Testis (tissue), 5 donors: ENCODE measurements around the gene GAL3ST3. TPM values are rescaled to one million over a fixed set of nuclear protein-coding genes. Genes with fewer than 3 reads are reported as not detected.
"Not testable (repeated sequence)": the region's sequence is repeated elsewhere in the genome, so short reads cannot be mapped to it uniquely, and the experiment has no call there.

Source experiments
- DNase-seq: peaks from one replicate; pipeline ENCODE4 v3.0.0-alpha.2; 2019
- H3K27ac ChIP-seq, 2 donors: fragments of 200-600 bp; sonication (generic); one replicate each; pipeline ENCODE4 v1.5.1; 2019
- H3K27me3 ChIP-seq: fragments of 200-600 bp; sonication (generic); one replicate; pipeline ENCODE4 v1.5.1; 2019
- H3K36me3 ChIP-seq: fragments of 200-600 bp; sonication (generic); one replicate; pipeline ENCODE4 v1.5.1; 2017; ENCODE audit warnings: low read depth; ENCODE audit errors: missing control alignments
- H3K4me1 ChIP-seq: fragments of 200-600 bp; sonication (generic); one replicate; pipeline ENCODE4 v1.5.1; 2019
- H3K4me3 ChIP-seq, 2 donors: fragments of 200-600 bp; sonication (generic); one replicate each; pipeline ENCODE4 v1.5.1; 2017 to 2019
- H3K9me3 ChIP-seq: fragments of 200-600 bp; sonication (generic); one replicate; pipeline ENCODE4 v1.5.1; 2017
- POLR2A ChIP-seq: fragments of 450-650 bp; IDR thresholded peaks from one replicate; pipeline ENCODE4 v1.6.1; 2017; ENCODE audit warnings: antibody characterized with exemption, mild to moderate bottlenecking, moderate library complexity
- WGBS, 2 donors: methylation state at CpG; one replicate each; pipeline ENCODE4 v1.1.5; 2018; 5-methylcytosine and 5-hydroxymethylcytosine counted together
- intact Hi-C: fragments of 100-400 bp; cut with DNase I; formaldehyde crosslinking; loops from one replicate; pipeline ENCODE4 v1.15.1; 2023; ENCODE audit warnings: low total_unique reads
- long read RNA-seq, 2 donors: transcript quantifications; one replicate each; lab custom pipeline, GENCODE V29; 2026
- polyA plus RNA-seq: library from polyadenylated mRNA; stranded (reverse); fragments of 350-450 nt; fragmentation: Illumina TruSeq; extraction: RNeasy Lipid Tissue Mini Kit (QIAGEN cat#74804); gene quantifications from one replicate; pipeline ENCODE4 v1.2.3, GENCODE V29; 2014; ENCODE audit warnings: low read depth, low replicate concordance; ENCODE audit not compliant: insufficient read depth
- total RNA-seq, 2 donors: library from RNA; depleted of rRNA; stranded (reverse); fragments of >200 nt; gene quantifications; one replicate each; pipeline ENCODE4 v1.2.3, GENCODE V29; 2016
- TF ChIP-seq, protein P1 (sequence below), 3 experiments: fragments of 450-650 bp in 2 of 3; fragments of 200-600 bp in 1 of 3; sonication (generic) in 1 of 3; IDR thresholded peaks; one replicate each; pipeline ENCODE4 v1.5.1; 2016 to 2019; ENCODE audit warnings: antibody characterized with exemption in 3 of 3, mild to moderate bottlenecking in 2 of 3, moderate library complexity in 1 of 3

GAL3ST3 gene
- total RNA-seq (1 to 10 TPM; 2.0 to 4.0 TPM), polyA plus RNA-seq (0.84 TPM)
- long read RNA-seq, donor 1, partial matches to known transcripts = 0 of 1 reads
- long read RNA-seq, donor 1, other reads (novel, unspliced or antisense) = 0 of 1 reads
- long read RNA-seq, donor 2, partial matches to known transcripts = 178 of 185 reads
- long read RNA-seq, donor 2, other reads (novel, unspliced or antisense) = 6 of 185 reads

DNA sequence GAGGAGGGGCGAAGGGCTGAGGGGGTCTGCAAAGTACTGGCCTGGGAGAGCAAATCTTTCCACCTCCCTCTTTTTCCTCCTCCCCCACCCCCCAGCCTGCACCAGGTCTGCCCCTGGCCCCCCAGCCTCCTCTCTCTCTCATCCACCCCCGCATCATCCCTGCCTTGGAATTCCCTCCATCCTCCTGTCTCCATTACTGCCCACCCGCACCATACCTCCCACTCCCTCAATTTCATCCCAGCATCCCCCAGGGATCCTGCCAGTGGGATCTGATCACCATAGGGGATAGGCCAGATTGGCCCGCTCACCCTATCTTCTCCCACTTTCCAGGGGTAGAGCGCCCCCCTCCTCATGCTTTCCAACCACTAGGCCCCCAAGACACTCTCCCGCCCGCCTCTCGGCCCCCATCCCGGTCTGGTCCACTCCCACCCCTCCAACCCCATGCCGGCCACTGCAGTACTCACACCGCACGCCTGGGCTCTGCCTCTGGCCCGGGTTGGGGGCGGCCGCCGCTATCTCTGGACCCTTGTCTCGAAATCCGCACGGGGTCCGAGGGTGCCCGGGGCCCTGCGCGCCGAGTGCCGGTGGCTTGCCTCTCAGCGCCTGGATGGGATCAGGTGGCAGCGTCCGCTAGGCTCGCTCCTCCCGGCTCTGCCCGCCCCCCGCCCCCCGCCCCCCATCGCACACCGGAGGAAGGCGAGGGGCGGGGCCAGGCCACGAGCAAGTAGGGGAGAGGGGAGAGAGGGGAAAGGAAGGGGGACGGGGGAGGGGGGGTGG, at the start of gene GAL3ST3:
Gene GAL3ST3, minus strand, starts transcription at position 615 of the 777 bp plus-strand sequence. CDS start 3,746 bp downstream, outside the sequence.
- intact Hi-C loops = no loop called here
- no peaks in the 10 kb centered on the region for H3K27me3 ChIP-seq
- no peak for DNase-seq
- H3K9me3 ChIP-seq = no peaks in the 10 kb centered on the region
- peaks cover 24% of the 10 kb centered on the region for H3K4me1 ChIP-seq
- 9 to 27% methylated on average over 5 to 37 of the region's 39 CpGs for WGBS, 2 donors
- no peak for TF ChIP-seq POLR2A
- TF ChIP-seq, protein P1, sequence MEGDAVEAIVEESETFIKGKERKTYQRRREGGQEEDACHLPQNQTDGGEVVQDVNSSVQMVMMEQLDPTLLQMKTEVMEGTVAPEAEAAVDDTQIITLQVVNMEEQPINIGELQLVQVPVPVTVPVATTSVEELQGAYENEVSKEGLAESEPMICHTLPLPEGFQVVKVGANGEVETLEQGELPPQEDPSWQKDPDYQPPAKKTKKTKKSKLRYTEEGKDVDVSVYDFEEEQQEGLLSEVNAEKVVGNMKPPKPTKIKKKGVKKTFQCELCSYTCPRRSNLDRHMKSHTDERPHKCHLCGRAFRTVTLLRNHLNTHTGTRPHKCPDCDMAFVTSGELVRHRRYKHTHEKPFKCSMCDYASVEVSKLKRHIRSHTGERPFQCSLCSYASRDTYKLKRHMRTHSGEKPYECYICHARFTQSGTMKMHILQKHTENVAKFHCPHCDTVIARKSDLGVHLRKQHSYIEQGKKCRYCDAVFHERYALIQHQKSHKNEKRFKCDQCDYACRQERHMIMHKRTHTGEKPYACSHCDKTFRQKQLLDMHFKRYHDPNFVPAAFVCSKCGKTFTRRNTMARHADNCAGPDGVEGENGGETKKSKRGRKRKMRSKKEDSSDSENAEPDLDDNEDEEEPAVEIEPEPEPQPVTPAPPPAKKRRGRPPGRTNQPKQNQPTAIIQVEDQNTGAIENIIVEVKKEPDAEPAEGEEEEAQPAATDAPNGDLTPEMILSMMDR (IDR thresholded peaks at IDR 0.05) = no peak
- no peak within 1 kb of the TSS for H3K27ac ChIP-seq
- H3K36me3 ChIP-seq = no peaks in the 10 kb centered on the region
- H3K4me3 ChIP-seq = no peak within 1 kb of the TSS

DNA sequence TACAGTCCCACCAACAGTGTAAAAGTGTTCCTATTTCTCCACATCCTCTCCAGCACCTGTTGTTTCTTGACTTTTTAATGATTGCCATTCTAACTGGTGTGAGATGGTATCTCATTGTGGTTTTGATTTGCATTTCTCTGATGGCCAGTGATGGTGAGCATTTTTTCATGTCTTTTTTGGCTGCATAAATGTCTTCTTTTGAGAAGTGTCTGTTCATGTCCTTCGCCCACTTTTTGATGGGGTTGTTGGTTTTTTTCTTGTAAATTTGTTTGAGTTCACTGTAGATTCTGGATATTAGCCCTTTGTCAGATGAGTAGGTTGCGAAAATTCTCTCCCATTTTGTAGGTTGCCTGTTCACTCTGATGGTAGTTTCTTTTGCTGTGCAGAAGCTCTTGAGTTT, 43.2 kb upstream of the GAL3ST3 start:
- H3K36me3 ChIP-seq, H3K9me3 ChIP-seq, H3K27me3 ChIP-seq, H3K4me3 ChIP-seq, intact Hi-C loops, H3K27ac ChIP-seq, H3K4me1 ChIP-seq, DNase-seq: not testable (repeated sequence)
- 100% methylated on average over 2 of the region's 2 CpGs for WGBS, 2 donors

- intact Hi-C loops = no loop called here
- Histone ChIP-seq H3K9me3 (no peaks in the 10 kb centered on the region), H3K36me3 (no peaks in the 10 kb centered on the region), H3K27me3 (no peaks in the 10 kb centered on the region), H3K4me3 (no peak overlapping the region), H3K27ac (no peak overlapping the region), H3K4me1 (no peaks in the 10 kb centered on the region)
- WGBS, 2 donors = 94 to 95% methylated on average over 4 of the region's 4 CpGs
- no peak for DNase-seq
- TF ChIP-seq POLR2A = no peak
- TF ChIP-seq, protein P1 (IDR thresholded peaks at IDR 0.05) = no peak
Measured at GRCh38 chr11:66090288-66090687, 41.3 kb upstream of the GAL3ST3 start.

GRCh38 chr11:66089067-66089466, 40.1 kb upstream of the GAL3ST3 start:
- peaks cover 1% of the 10 kb centered on the region for H3K4me1 ChIP-seq
- no peak for DNase-seq
- H3K36me3 ChIP-seq = no peaks in the 10 kb centered on the region
- no peaks in the 10 kb centered on the region for H3K27me3 ChIP-seq
- 93 to 94% methylated on average over 3 of the region's 3 CpGs for WGBS, 2 donors
- H3K9me3 ChIP-seq = no peaks in the 10 kb centered on the region
- H3K27ac ChIP-seq = no peak overlapping the region
- intact Hi-C loops = no loop called here
- no peak overlapping the region for H3K4me3 ChIP-seq
- no peak for TF ChIP-seq POLR2A
- TF ChIP-seq, protein P1 (IDR thresholded peaks at IDR 0.05) = no peak

DNA sequence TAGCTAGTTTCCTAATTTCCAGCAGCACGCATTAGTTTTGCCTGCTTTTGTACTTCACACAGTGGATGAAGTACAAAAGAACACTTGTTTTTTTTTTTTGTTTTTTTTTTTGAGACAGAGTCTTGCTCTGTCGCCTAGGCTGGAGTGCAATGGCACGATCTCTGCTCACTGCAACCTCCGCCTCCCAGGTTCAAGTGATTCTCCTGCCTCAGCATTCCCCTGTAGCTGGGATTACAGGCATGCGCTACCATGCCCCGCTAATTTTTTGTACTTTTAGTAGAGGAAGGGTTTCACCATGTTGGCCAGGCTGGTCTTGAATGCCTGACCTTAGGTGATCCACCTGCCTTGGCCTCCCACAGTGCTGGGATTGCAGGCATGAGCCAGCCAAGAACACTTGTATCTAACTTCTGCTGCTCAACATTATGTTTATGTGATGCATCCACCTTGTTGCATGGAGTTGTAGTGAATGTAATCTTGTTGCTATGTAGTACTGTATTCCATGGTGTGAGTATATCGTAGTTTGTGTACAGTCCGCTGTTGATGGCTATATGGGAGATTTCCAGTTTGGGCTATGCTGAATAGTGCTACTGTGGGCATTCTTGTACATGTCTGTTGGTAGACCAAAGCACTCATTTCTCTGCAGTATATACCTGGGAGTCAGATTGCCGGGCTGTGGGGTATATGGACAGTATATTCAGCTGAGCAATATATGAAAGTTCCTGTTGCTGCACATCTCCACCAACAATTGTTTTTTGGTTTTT, 38.4 kb upstream of the GAL3ST3 start:
- Histone ChIP-seq H3K27me3 (no peaks in the 10 kb centered on the region), H3K9me3 (no peaks in the 10 kb centered on the region), H3K4me1 (peaks cover 19% of the 10 kb centered on the region), H3K36me3 (no peaks in the 10 kb centered on the region), H3K4me3 (no peak overlapping the region), H3K27ac (no peak overlapping the region)
- intact Hi-C loops = no loop called here
- WGBS, 2 donors = 82 to 84% methylated on average over 9 of the region's 9 CpGs
- no peak for TF ChIP-seq POLR2A
- TF ChIP-seq, protein P1 (IDR thresholded peaks at IDR 0.05) = no peak
- no peak for DNase-seq
